Coronary artery (tissue), 2 donors: ENCODE results near the gene RNF2.
A peak's percentile ranks its signal among the peaks of the same experiment; 100 is the strongest.
"Not testable (repeated sequence)": the region's sequence is repeated elsewhere in the genome, so short reads cannot be mapped to it uniquely, and the experiment has no call there.

Source experiments
- DNase-seq: peaks from one replicate; pipeline ENCODE4 v3.0.0-alpha.2; 2017; ENCODE audit warnings: low spot score
- H3K27ac ChIP-seq, 2 donors: fragments of 200-600 bp; sonication (generic); one replicate each; pipeline ENCODE4 v1.5.1; 2016 to 2019
- H3K4me3 ChIP-seq: fragments of 200-600 bp; sonication (generic); 2 replicates; pipeline ENCODE4 v1.5.1; 2016; ENCODE audit warnings: mild to moderate bottlenecking, moderate library complexity
- TF ChIP-seq, protein P1 (sequence below): fragments of 200-600 bp; sonication (generic); IDR thresholded peaks from one replicate; pipeline ENCODE4 v1.5.1; 2019; ENCODE audit warnings: antibody characterized with exemption

The RNF2 gene

DNA sequence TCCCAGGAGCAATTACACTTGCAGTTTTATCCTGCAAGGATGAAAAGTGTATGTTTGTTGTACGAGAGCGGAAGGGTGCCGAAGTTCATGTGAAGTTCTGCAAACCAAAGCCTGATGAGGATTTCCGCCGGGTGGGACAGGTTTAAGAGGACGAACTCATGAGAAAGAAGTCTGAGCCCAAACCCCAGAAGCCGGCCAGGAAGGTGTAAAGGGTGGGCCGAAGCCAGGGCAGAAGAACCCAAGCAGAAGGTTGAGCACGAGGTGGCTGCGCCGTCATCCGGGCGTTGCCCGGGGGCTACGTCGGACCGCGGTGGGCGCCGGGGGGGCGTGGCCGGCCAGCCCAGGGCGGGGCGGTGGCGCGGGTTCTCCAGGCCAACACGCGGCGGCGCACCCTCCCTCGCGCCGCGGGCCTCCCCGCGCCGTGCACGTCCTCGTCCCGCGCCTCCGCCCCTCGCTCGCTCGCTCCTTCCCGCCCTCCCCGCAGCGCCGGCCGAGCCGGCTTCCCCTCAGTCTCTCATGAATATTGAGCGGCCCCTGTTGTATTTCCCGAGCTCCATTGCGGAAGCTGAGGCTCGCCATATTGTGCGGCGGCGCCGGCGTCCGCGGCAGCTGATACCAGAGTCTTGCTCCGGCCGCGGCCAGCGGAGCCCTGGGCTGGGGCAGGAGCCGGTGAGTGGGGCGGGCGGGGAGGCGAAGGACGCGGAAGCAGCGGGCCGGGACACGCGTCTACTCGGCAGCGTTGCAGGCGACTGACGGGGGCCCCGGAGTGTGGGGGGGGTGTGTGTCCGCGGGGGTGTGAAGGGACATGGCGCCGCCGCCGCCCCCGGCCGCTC is at the start of gene RNF2:
Gene RNF2 (plus strand): TSS at position 578 of the 833 bp plus-strand sequence. CDS start 41,996 bp downstream, outside the sequence.
- H3K4me3 ChIP-seq: peak within 1 kb of the TSS; percentile 72
- TF ChIP-seq, protein P1, sequence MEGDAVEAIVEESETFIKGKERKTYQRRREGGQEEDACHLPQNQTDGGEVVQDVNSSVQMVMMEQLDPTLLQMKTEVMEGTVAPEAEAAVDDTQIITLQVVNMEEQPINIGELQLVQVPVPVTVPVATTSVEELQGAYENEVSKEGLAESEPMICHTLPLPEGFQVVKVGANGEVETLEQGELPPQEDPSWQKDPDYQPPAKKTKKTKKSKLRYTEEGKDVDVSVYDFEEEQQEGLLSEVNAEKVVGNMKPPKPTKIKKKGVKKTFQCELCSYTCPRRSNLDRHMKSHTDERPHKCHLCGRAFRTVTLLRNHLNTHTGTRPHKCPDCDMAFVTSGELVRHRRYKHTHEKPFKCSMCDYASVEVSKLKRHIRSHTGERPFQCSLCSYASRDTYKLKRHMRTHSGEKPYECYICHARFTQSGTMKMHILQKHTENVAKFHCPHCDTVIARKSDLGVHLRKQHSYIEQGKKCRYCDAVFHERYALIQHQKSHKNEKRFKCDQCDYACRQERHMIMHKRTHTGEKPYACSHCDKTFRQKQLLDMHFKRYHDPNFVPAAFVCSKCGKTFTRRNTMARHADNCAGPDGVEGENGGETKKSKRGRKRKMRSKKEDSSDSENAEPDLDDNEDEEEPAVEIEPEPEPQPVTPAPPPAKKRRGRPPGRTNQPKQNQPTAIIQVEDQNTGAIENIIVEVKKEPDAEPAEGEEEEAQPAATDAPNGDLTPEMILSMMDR: no peak
- DNase-seq: peak; percentile 85

DNA sequence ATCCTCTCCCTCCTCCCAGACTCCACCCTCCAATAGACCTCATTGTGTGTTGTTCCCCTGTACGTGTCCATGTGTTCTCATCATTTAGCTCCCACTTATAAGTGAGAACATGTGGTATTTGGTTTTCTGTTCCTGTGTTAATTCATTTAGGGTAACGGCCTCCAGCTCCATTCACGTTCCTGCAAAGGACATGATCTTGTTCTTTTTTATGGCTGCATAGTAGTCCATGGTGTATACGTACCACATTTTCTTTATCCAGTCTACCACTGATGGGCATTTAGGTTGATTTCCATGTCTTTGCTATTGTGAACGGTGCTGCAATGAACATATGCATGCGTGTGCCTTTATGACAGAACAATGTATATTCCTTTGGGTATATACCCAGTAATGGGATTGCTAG is 45.4 kb upstream of the RNF2 start:
- DNase-seq, H3K27ac ChIP-seq, H3K4me3 ChIP-seq: not testable (repeated sequence)

More for the DNA sequence above, at the start of gene RNF2:
- H3K27ac ChIP-seq: peak within 1 kb of the TSS; percentile 67 to 82

DNA sequence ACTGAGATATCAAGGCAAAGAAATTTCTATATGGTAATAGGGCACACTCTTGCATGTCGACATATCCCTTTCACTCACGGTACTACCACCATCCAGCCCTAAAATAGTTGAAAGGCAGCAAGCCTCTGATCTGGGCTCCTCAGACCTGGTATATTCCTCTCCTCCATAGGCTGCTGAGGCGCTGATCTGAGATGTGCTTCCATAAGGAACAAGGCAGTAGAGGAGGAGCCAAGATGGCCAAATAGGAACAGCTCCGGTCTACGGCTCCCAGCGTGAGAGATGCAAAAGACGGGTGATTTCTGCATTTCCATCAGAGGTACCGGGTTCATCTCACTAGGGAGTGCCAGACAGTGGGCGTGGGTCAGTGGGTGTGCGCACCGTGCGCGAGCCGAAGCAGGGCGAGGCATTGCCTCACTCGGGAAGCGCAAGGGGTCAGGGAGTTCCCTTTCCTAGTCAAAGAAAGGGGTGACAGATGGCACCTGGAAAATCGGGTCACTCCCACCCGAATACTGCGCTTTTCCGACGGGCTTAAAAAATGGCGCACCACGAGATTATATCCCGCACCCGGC is 44.0 kb upstream of the RNF2 start:
- H3K27ac ChIP-seq, DNase-seq, H3K4me3 ChIP-seq: not testable (repeated sequence)

DNA sequence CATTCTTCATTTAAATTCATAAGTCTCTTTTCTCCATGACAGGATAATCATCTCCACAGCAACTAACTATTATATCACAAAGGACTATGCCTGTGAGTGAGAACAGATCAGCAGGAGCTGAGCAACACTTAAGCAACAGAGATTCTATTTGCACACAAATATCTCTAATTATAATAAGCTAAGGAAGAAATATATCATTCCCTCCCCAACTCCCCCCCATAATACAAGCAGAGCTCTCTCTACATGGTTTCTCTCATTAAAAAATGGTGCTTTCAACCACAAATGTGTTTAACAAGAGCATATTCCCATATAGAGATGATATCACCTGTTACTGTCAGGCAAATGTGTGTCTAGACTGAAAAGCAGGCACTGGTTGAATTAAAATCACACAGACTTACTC is 36.5 kb upstream of the RNF2 start:
- TF ChIP-seq, protein P1: no peak
- no peak for DNase-seq
- Histone ChIP-seq H3K4me3 (no peak overlapping the region), H3K27ac (no peak overlapping the region)

DNA sequence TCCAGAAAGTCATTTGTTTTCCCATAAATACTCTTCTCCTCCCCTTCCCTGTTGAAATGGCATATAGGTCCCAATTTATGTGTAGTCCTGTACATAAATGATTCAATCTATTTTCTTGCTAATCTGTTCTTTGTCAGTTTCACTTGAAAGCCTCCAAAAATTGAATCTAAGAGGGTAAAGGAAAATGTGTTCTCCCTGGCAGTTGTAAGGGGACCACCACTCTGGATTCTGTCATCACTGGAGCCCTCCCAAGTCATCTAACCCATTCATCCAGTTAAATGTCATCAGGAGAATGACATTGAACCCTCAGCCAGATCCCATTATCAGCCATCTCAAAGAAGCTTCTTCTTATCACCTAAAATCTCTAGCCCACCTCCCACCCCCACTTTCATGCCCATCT is 35.0 kb upstream of the RNF2 start:
- no peak overlapping the region for H3K4me3 ChIP-seq
- no peak overlapping the region for H3K27ac ChIP-seq
- TF ChIP-seq, protein P1: no peak
- DNase-seq: no peak

DNA sequence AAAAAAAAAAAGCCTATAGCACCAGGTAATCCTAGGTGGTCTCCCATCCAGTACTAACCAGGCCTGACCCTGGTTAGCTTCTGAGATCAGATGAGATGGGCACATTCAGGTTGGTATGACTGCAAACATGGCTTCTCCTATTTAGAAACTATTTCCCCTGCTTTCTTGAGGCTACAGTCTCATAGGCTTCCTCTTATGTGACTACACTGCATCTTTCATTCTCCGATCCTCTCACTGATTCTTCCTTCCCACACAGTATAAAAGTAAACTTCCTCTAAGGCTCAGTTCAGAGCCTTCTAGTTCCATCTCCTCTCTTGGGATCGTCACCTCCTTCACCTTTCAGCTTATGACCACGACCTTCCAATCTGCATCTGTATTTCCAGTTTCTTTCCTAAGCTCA is 30.4 kb upstream of the RNF2 start:
- Histone ChIP-seq H3K27ac (no peak overlapping the region), H3K4me3 (no peak overlapping the region)
- TF ChIP-seq, protein P1: no peak
- DNase-seq: no peak

DNA sequence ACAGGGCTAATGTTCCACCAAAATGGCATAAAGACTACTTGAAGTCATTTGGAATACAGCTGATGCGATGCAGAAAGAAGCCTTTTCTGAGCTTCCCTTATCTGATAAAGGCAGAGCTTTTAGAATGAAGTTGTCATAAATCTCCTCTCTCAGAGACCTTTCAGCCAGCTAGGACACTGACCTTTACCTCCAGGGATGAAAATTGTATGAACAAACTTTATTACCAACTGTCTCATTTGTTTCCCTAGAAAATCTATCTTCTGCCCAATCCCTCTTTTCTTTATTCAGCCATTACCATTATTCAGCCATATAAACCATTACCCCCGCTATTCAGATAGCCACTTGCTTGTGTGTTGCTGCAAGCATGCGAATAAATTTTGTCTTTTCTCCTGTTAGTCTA is 29.7 kb upstream of the RNF2 start:
- Histone ChIP-seq H3K27ac (no peak overlapping the region), H3K4me3 (no peak overlapping the region)
- no peak for DNase-seq
- TF ChIP-seq, protein P1: no peak

DNA sequence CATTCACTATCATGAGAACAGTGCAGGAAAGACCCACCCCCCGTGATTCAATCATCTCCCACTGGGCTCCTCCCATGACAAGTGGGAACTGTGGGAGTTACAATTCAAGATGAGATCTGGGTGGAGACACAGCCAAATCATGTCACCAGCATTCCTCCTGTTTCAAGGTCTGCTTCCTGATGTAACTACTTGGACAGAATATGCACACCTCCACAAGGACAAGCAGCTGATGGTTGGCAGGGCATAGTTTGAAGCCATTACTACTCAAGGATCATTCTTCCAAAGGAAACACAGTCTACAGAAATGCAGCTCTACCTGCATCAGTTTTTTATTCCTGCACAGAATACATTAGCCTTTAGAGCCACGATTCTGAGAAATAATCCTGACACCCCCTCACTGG is 28.5 kb upstream of the RNF2 start:
- Histone ChIP-seq H3K4me3 (no peak overlapping the region), H3K27ac (no peak overlapping the region)
- no peak for DNase-seq
- TF ChIP-seq, protein P1: no peak
